AG09309 (cell line): ENCODE data around the gene CDC42BPA.
A peak's percentile ranks its signal among the peaks of the same experiment; 100 is the strongest.

Source experiments
- DNase-seq: peaks from one replicate; pipeline ENCODE4 v3.0.0-alpha.2; 2010; ENCODE audit warnings: low read depth
- H3K4me3 ChIP-seq: 2 replicates; pipeline ENCODE4 v1.5.1; 2011; ENCODE audit warnings: mild to moderate bottlenecking, low read depth, low read length, moderate library complexity; ENCODE audit not compliant: control insufficient read depth
- CTCF ChIP-seq: IDR thresholded peaks from 2 replicates; pipeline ENCODE4 v1.5.1; 2011; ENCODE audit warnings: mild to moderate bottlenecking, low read depth, low read length, inconsistent platforms; ENCODE audit not compliant: insufficient read depth, control insufficient read depth; ENCODE audit errors: missing control alignments

CDC42BPA gene

GRCh38 chr1:227131193-227131592 is 187.1 kb downstream of the CDC42BPA start:
- peak; percentile 20 for DNase-seq
- H3K4me3 ChIP-seq, result no peak overlapping the region
- peak; percentile 52 for TF ChIP-seq CTCF

- H3K4me3 ChIP-seq, result no peak overlapping the region
- no peak for DNase-seq
- no peak for TF ChIP-seq CTCF
Measured at GRCh38 chr1:227127891-227128290, 190.4 kb downstream of the CDC42BPA start.

GRCh38 chr1:227125929-227126545 is 192.3 kb downstream of the CDC42BPA start:
- H3K4me3 ChIP-seq, result no peak overlapping the region
- TF ChIP-seq CTCF, result no peak
- DNase-seq, result no peak

- DNase-seq, result no peak
- H3K4me3 ChIP-seq, result no peak overlapping the region
- TF ChIP-seq CTCF, result no peak
Measured at GRCh38 chr1:227124473-227124872, 193.8 kb downstream of the CDC42BPA start.

GRCh38 chr1:227120826-227121225 is 197.5 kb downstream of the CDC42BPA start:
- no peak for TF ChIP-seq CTCF
- DNase-seq, result no peak
- H3K4me3 ChIP-seq, result no peak overlapping the region

- H3K4me3 ChIP-seq, result no peak overlapping the region
- TF ChIP-seq CTCF, result no peak
- no peak for DNase-seq
Measured at GRCh38 chr1:227112538-227112937, 205.8 kb downstream of the CDC42BPA start.
